ENCODE data around the gene SH3YL1.

The SH3YL1 gene

GRCh38 chr2:286774-287392 lies 23.1 kb upstream of the SH3YL1 start:
- no peak for DNase-seq (ENCODE audit: insufficient read length, low spot score)
- TF ChIP-seq CTCF (IDR thresholded peaks at IDR 0.05; ENCODE audit: insufficient read depth, missing control alignments), result no peak
- no peak for FAIRE-seq

- FAIRE-seq (no peak), DNase-seq (ENCODE audit: insufficient read length, low spot score) (no peak)
- no peak for TF ChIP-seq CTCF (IDR thresholded peaks at IDR 0.05; ENCODE audit: insufficient read depth, missing control alignments)
These were observed 22.2 kb upstream of the SH3YL1 start for GRCh38 chr2:286035-286434.

- TF ChIP-seq CTCF (IDR thresholded peaks at IDR 0.05; ENCODE audit: insufficient read depth, missing control alignments), result no peak
- no peak for DNase-seq (ENCODE audit: insufficient read length, low spot score)
- FAIRE-seq, result no peak
These were observed 21.7 kb upstream of the SH3YL1 start for GRCh38 chr2:285531-285930.

- no peak for FAIRE-seq
- DNase-seq (ENCODE audit: insufficient read length, low spot score), result no peak
- TF ChIP-seq CTCF (IDR thresholded peaks at IDR 0.05; ENCODE audit: insufficient read depth, missing control alignments), result no peak
These were observed 21.2 kb upstream of the SH3YL1 start for GRCh38 chr2:284896-285492.

GRCh38 chr2:283996-284794 lies 20.4 kb upstream of the SH3YL1 start:
- no peak for FAIRE-seq
- no peak for TF ChIP-seq CTCF (IDR thresholded peaks at IDR 0.05; ENCODE audit: insufficient read depth, missing control alignments)

GRCh38 chr2:282371-283263 lies 18.8 kb upstream of the SH3YL1 start:
- TF ChIP-seq CTCF (IDR thresholded peaks at IDR 0.05; ENCODE audit: insufficient read depth, missing control alignments), result no peak
- DNase-seq (ENCODE audit: insufficient read length, low spot score), result no peak
- FAIRE-seq, result no peak

More at GRCh38 chr2:283996-284794, 20.4 kb upstream of the SH3YL1 start:
- DNase-seq (ENCODE audit: insufficient read length, low spot score), result no peak
